Measurements from ENCODE around the gene LMAN2L. TPM values are rescaled to one million over a fixed set of nuclear protein-coding genes. Genes with fewer than 3 reads are reported as not detected.

Gene LMAN2L
- total and polyA plus RNA-seq, 2 of the 8 experiments (the other 6 are each of a cell fraction or from before 2014, with no cell fraction given): 14.3 to 17.6 TPM

DNA sequence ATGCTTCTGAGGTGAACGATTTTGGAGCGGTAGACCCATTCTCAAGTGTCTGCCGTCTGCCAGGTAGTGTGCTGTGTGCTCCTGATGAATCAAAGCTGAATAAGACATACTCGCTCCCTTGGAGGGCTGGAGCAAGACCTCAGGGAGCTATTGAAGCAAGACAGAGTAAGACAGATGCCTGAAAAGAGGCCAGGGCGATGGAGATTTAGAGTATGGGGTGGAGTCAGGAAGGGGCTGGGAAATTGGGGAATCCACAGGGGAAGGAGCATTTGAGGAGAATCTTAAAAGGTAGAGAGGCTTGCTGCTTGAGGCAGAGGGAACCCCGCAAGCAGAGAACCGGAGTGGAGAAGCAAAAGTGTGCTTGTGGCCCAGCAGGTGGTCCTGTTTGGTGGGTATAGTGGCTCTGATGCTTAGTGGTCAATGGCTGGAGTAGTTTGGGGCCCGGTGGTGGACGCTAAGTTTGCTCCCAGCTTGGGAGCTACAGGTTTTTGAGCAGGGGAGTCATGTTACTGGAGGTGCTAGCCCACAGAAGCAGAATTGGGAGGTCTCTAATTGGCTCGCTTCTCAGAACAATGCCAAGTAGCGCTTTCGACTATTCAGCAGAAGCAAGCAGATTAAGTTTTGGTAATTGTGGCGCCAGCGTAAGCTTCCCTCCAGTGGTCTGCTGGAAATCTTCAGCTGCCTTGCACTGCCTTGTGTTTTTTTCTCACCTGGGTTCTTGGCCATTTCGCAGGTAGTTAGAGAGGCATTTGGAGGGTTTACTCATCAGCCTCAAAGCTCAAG is 22.9 kb upstream of the LMAN2L start:
- WGBS, 2 experiments (ENCODE audit: extremely low coverage in 1 of 2, insufficient coverage in 1 of 2, insufficient read length in 1 of 2, insufficient replicate concordance in 2 of 2, low coverage in 1 of 2, low lambda C conversion rate in 2 of 2, missing lambda C conversion rate in 1 of 2): 37% methylated on average over 15 of the region's 15 CpGs; no CpG with 5 or more reads in 1 of the 2 experiments
- H3K9me3 ChIP-seq (ENCODE audit: insufficient read depth in 2 of 2, low read depth in 1 of 2, low read length in 1 of 2): no peaks in the 10 kb centered on the region
- H3K23ac ChIP-seq (ENCODE audit: insufficient read length): no peak overlapping the region
- H2AFZ ChIP-seq (ENCODE audit: low read length): no peak overlapping the region
- DNase-seq (ENCODE audit: low read depth in 1 of 2, low spot score in 2 of 2) (peak in 1 of 2 experiments; percentile 61), FAIRE-seq (no peak)
- no peak overlapping the region for H4K5ac ChIP-seq (ENCODE audit: insufficient read length, low read depth, low read length)
- H4K20me1 ChIP-seq (replicated peaks in 1 of 2; ENCODE audit: control insufficient read depth in 1 of 2, insufficient read depth in 2 of 2, low read length in 2 of 2): peaks cover 0 to 9% of the 10 kb centered on the region in 2 experiments
- 0 out of 2 replicates have a peak overlapping the region, but pooled peaks have one; percentile 8 for H3K27ac ChIP-seq (ENCODE audit: low read depth, low read length)
- no peak overlapping the region for H3K14ac ChIP-seq (ENCODE audit: insufficient read length)
- no peak overlapping the region for H2BK120ac ChIP-seq (replicated peaks; ENCODE audit: low read depth, low read length)
- H4K91ac ChIP-seq (replicated peaks; ENCODE audit: insufficient read length, low read length): no peak overlapping the region
- no peak overlapping the region for H2AK5ac ChIP-seq (ENCODE audit: low read depth, low read length)
- H4K8ac ChIP-seq (ENCODE audit: extremely low read depth, insufficient read depth, low read length): no peak overlapping the region
- H3K79me1 ChIP-seq (ENCODE audit: low read depth, low read length): peaks cover 6% of the 10 kb centered on the region; the same call in 1 of the 2 replicates
- H2BK20ac ChIP-seq (ENCODE audit: low read length): no peak overlapping the region
- H3K4me1 ChIP-seq (replicated peaks in 1 of 4; ENCODE audit: control insufficient read depth in 3 of 4, insufficient read depth in 4 of 4, low read length in 3 of 4): peaks cover 11 to 41% (median 26%) of the 10 kb centered on the region in 4 experiments
- H2BK12ac ChIP-seq (ENCODE audit: low read depth, low read length): no peak overlapping the region; the same call in 1 of the 2 replicates
- H2BK15ac ChIP-seq (ENCODE audit: low read length): 0 out of 2 replicates have a peak overlapping the region, but pooled peaks have one; percentile 7
- peaks cover 11% of the 10 kb centered on the region for H3K23me2 ChIP-seq (ENCODE audit: low read depth, low read length)
- H3K18ac ChIP-seq (ENCODE audit: extremely low read depth, low read length): no peak overlapping the region
- peaks cover 0 to 8% (median 4%) of the 10 kb centered on the region in 4 experiments; a peak in 2 of 7 replicates for H3K27me3 ChIP-seq (replicated peaks in 1 of 4; ENCODE audit: control insufficient read depth in 3 of 4, extremely low read depth in 1 of 4, insufficient read depth in 3 of 4, low read length in 3 of 4)
- POLR2A ChIA-PET (ENCODE audit: partially characterized antibody): interaction anchor here (0.6 to 2.7 kb wide), 11 partner anchors 9 to 229 kb away, joined by 3 to 11 read pairs (median 3); partner anchors contain the start of gene CNNM3
- H2BK5ac ChIP-seq (ENCODE audit: low read depth, low read length): no peak overlapping the region
- H3K79me2 ChIP-seq (ENCODE audit: control insufficient read depth in 1 of 2, insufficient read depth in 2 of 2, low read length in 2 of 2): peaks cover 0 to 17% of the 10 kb centered on the region in 2 experiments; a peak in 1 of 4 replicates
- no peak overlapping the region for H3K4ac ChIP-seq (replicated peaks; ENCODE audit: insufficient read length, low read depth, low read length)
- H3K4me3 ChIP-seq (ENCODE audit: extremely low read depth in 1 of 4, insufficient read depth in 2 of 4, low read depth in 3 of 4, low read length in 4 of 4): peak overlapping the region; percentile 35 to 63 (median 47)
- TF ChIP-seq KDM4A (IDR thresholded peaks at IDR 0.05; ENCODE audit: low read depth, low read length, severe bottlenecking) (peak; percentile 30), CREB1 (IDR thresholded peaks at IDR 0.05) (no peak)
- peak overlapping the region; percentile 78 to 79 for H3K4me2 ChIP-seq (ENCODE audit: insufficient read depth in 1 of 2, low read depth in 2 of 2, low read length in 2 of 2)
- H3K9ac ChIP-seq (replicated peaks in 1 of 4; ENCODE audit: extremely low read depth in 1 of 4, low read depth in 3 of 4, low read length in 3 of 4): peak overlapping the region in 3 of 4 experiments; percentile 4 to 30 (median 10); a peak in 3 of 7 replicates
- H3K56ac ChIP-seq (replicated peaks; ENCODE audit: insufficient read length, low read depth, low read length): no peak overlapping the region
- CTCF ChIA-PET (ENCODE audit: partially characterized antibody): interaction anchor here (0.7 to 6.8 kb wide), 24 partner anchors 9 to 253 kb away, joined by 3 to 64 read pairs (median 4); partner anchors contain the start of gene ANKRD39
- no peaks in the 10 kb centered on the region for H3K36me3 ChIP-seq (ENCODE audit: control insufficient read depth in 2 of 4, insufficient read depth in 4 of 4, low read length in 3 of 4)

All from H1 (cell line).